IMR-90 (cell line): ENCODE data around the gene CASP2. TPM values are rescaled to one million over a fixed set of nuclear protein-coding genes. Genes with fewer than 3 reads are reported as not detected.

ENCODE experiments used
- ATAC-seq: fragments of 200-7000 bp; cut with Tn5 transposase; 2 replicates; pipeline ENCODE4 v1.9.1; 2020; ENCODE audit warnings: low read depth, mild to moderate bottlenecking, moderate library complexity
- BruUV-seq: library from RNA; stranded (reverse); fragments of 400-500 nt; replicated peaks from 2 replicates; lab custom pipeline; 2021; lab: Mats Ljungman, UMichigan
- CTCF ChIA-PET: fragments of 300-600 bp; formaldehyde crosslinking; extraction: SDS; loops from one replicate; lab custom pipeline; 2021; ENCODE audit warnings: antibody characterized with exemption; lab: Yijun Ruan, JAX
- POLR2A ChIA-PET: fragments of 300-600 bp; sonication (Branson Sonifier 250); formaldehyde crosslinking; loops from one replicate; lab custom pipeline; 2022; ENCODE audit warnings: antibody characterized with exemption; ENCODE audit not compliant: unreplicated experiment; lab: Charles Lee
- DNase-seq: peaks from one replicate; pipeline ENCODE4 v3.0.0; 2013
- H2AFZ ChIP-seq: replicated peaks from 2 replicates; pipeline ENCODE3; 2013; ENCODE audit warnings: low read length, mild to moderate bottlenecking; ENCODE audit not compliant: poor library complexity
- H2AK5ac ChIP-seq: 2 replicates; pipeline ENCODE4 v1.6.1; 2013; ENCODE audit warnings: low read depth, low read length, inconsistent platforms
- H2AK9ac ChIP-seq: replicated peaks from 2 replicates; pipeline ENCODE3; 2013; ENCODE audit warnings: mild to moderate bottlenecking, low read depth, low read length, moderate library complexity; ENCODE audit not compliant: poor library complexity
- H2BK120ac ChIP-seq: 2 replicates; pipeline ENCODE4 v1.6.1; 2013; ENCODE audit warnings: low read depth, low read length, inconsistent platforms
- H2BK15ac ChIP-seq: 3 replicates; pipeline ENCODE4 v1.6.1; 2013; ENCODE audit warnings: low read depth, low read length, inconsistent platforms
- H2BK20ac ChIP-seq: 2 replicates; pipeline ENCODE4 v1.6.1; 2013; ENCODE audit warnings: low read depth, mild to moderate bottlenecking, inconsistent platforms, low read length, moderate library complexity
- H2BK5ac ChIP-seq: 2 replicates; pipeline ENCODE4 v1.6.1; 2013; ENCODE audit warnings: mild to moderate bottlenecking, low read depth, low read length, inconsistent platforms; ENCODE audit not compliant: poor library complexity, severe bottlenecking
- H3K14ac ChIP-seq: replicated peaks from 2 replicates; pipeline ENCODE4 v1.6.1; 2013; ENCODE audit warnings: low read depth, low read length, inconsistent platforms
- H3K18ac ChIP-seq: 2 replicates; pipeline ENCODE4 v1.6.1; 2013; ENCODE audit warnings: low read depth, low read length, control low read depth
- H3K23ac ChIP-seq: 2 replicates; pipeline ENCODE4 v1.6.1; 2013; ENCODE audit warnings: low read depth, low read length, inconsistent platforms
- H3K27ac ChIP-seq: 2 replicates; pipeline ENCODE4 v1.5.1; 2013; ENCODE audit warnings: mild to moderate bottlenecking, control low read depth, low read length; ENCODE audit not compliant: insufficient read depth
- H3K27me3 ChIP-seq: 2 replicates; pipeline ENCODE4 v1.6.1; 2013; ENCODE audit warnings: low read length; ENCODE audit not compliant: control insufficient read depth, insufficient read depth
- H3K36me3 ChIP-seq: 2 replicates; pipeline ENCODE4 v1.6.1; 2013; ENCODE audit warnings: low read length, mixed read lengths; ENCODE audit not compliant: control insufficient read depth, insufficient read depth
- H3K4ac ChIP-seq: 2 replicates; pipeline ENCODE4 v1.6.1; 2013; ENCODE audit warnings: low read depth, low read length, inconsistent platforms
- H3K4me1 ChIP-seq: 2 replicates; pipeline ENCODE4 v1.6.1; 2013; ENCODE audit warnings: low read length, mixed read lengths; ENCODE audit not compliant: control insufficient read depth, insufficient read depth
- H3K4me2 ChIP-seq: 2 replicates; pipeline ENCODE4 v1.6.1; 2013; ENCODE audit warnings: low read depth, mild to moderate bottlenecking, control low read depth, low read length, moderate library complexity
- H3K4me3 ChIP-seq: 2 replicates; pipeline ENCODE4 v1.5.1; 2013; ENCODE audit warnings: low read depth, mild to moderate bottlenecking, control low read depth, low read length, moderate library complexity; ENCODE audit not compliant: insufficient read depth
- H3K56ac ChIP-seq: 2 replicates; pipeline ENCODE4 v1.6.1; 2013; ENCODE audit warnings: low read length, inconsistent platforms; ENCODE audit not compliant: insufficient read depth; ENCODE audit errors: extremely low read depth
- H3K79me1 ChIP-seq, 2 experiments: 2 replicates each; pipeline ENCODE4 v1.6.1; 2013; ENCODE audit warnings: low read length in 2 of 2, inconsistent platforms in 1 of 2, low read depth in 1 of 2
- H3K9ac ChIP-seq: 2 replicates; pipeline ENCODE4 v1.6.1; 2013; ENCODE audit warnings: low read depth, low read length, control low read depth
- H3K9me1 ChIP-seq: 2 replicates; pipeline ENCODE4 v1.6.1; 2013; ENCODE audit warnings: low read length, inconsistent platforms; ENCODE audit not compliant: insufficient read depth
- H3K9me3 ChIP-seq: 2 replicates; pipeline ENCODE4 v1.6.1; 2013; ENCODE audit warnings: low read length; ENCODE audit not compliant: control insufficient read depth, insufficient read depth
- H4K20me1 ChIP-seq: 2 replicates; pipeline ENCODE4 v1.6.1; 2013; ENCODE audit warnings: low read length, inconsistent platforms; ENCODE audit not compliant: insufficient read depth
- H4K5ac ChIP-seq: 2 replicates; pipeline ENCODE4 v1.6.1; 2013; ENCODE audit warnings: mild to moderate bottlenecking, low read depth, low read length, control low read depth
- H4K8ac ChIP-seq, 2 experiments: 2 replicates each; pipeline ENCODE4 v1.6.1; 2013; ENCODE audit warnings: low read depth in 2 of 2, low read length in 2 of 2, control low read depth in 1 of 2, inconsistent platforms in 1 of 2
- H4K91ac ChIP-seq: 2 replicates; pipeline ENCODE4 v1.6.1; 2013; ENCODE audit warnings: low read depth, low read length, inconsistent platforms; ENCODE audit not compliant: insufficient read depth
- BHLHE40 ChIP-seq: fragments of 150-350 bp; IDR thresholded peaks from 2 replicates; pipeline ENCODE4 v1.6.1; 2016; ENCODE audit warnings: mild to moderate bottlenecking, low read depth, low read length
- CEBPB ChIP-seq: IDR thresholded peaks from 2 replicates; pipeline ENCODE4 v1.6.1; 2012; ENCODE audit warnings: low read depth, low read length, improper control_type of control experiment
- CTCF ChIP-seq: conservative IDR thresholded peaks from 2 replicates; pipeline ENCODE4 v1.5.1; 2012; ENCODE audit warnings: mild to moderate bottlenecking, low read depth, low read length, improper control_type of control experiment
- MAZ ChIP-seq: IDR thresholded peaks from 2 replicates; pipeline ENCODE4 v1.6.1; 2012; ENCODE audit warnings: low read depth, mild to moderate bottlenecking, low read length, improper control_type of control experiment, moderate library complexity, borderline replicate concordance
- POLR2A ChIP-seq: IDR thresholded peaks from 2 replicates; pipeline ENCODE4 v1.6.1; 2012; ENCODE audit warnings: mild to moderate bottlenecking, low read depth, low read length
- whole genome bisulfite sequencing, 2 experiments: methylation state at CpG; one replicate each; pipeline versions ENCODE4 v1.1.5 to v1.1.7; 2013; ENCODE audit warnings: missing lambda C conversion rate in 2 of 2; ENCODE audit not compliant: insufficient read length in 1 of 2; ENCODE audit errors: extremely low coverage in 2 of 2; 5-methylcytosine and 5-hydroxymethylcytosine counted together
- dilution Hi-C: fragments of 300-500 bp; cut with HindIII; formaldehyde crosslinking; loops from one replicate; pipeline ENCODE4 v1.14.3; 2018; ENCODE audit warnings: low sequenced_read_pairs; ENCODE audit not compliant: unreplicated experiment
- in situ Hi-C: fragments of 300-500 bp; cut with MboI; formaldehyde crosslinking; loops from 3 replicates; pipeline ENCODE4 v1.14.3; 2019; ENCODE audit warnings: low sequenced_read_pairs, inconsistent platforms, mixed read lengths
- intact Hi-C: fragments of 100-400 bp; cut with micrococcal nuclease; formaldehyde crosslinking; loops from 2 replicates; pipeline ENCODE4 v1.10.0; 2022
- polyA plus RNA-seq, 3 experiments: library from polyadenylated mRNA; depleted of rRNA; stranded (reverse); fragments of >200 nt; gene quantifications; 2 replicates each; pipeline ENCODE4 v1.2.3, GENCODE V29; 2012; ENCODE audit warnings: low replicate concordance in 1 of 3
- total RNA-seq: library from RNA; depleted of rRNA; stranded (reverse); fragments of >200 nt; gene quantifications from 2 replicates; pipeline ENCODE4 v1.2.3, GENCODE V29; 2012

Gene CASP2
- total and polyA plus RNA-seq, 2 of the 4 experiments (the other 2 are of a cell fraction), result 15.4 to 25.6 TPM

GRCh38 chr7:143284591-143285469 is 3.3 kb upstream of the CASP2 start, which contains the start of gene TMEM139:
Gene TMEM139 (plus strand): TSS chr7:143284958. CDS start chr7:143285958, 1,000 bp downstream.
- no peak for DNase-seq
- Histone ChIP-seq H2AK9ac (peak within 1 kb of the TSS; percentile 48), H2BK15ac (no peak within 1 kb of the TSS), H4K20me1 (peaks cover 9% of the 10 kb centered on the region; the same call in 1 of the 2 replicates), H3K56ac (no peak within 1 kb of the TSS), H3K36me3 (no peaks in the 10 kb centered on the region; the same call in 1 of the 2 replicates), H3K9me1 (no peaks in the 10 kb centered on the region), H3K23ac (no peak within 1 kb of the TSS), H3K27me3 (no peaks in the 10 kb centered on the region), H3K4ac (no peak within 1 kb of the TSS), H3K27ac (no peak within 1 kb of the TSS), H2AK5ac (no peak within 1 kb of the TSS), H3K9me3 (no peaks in the 10 kb centered on the region), H2BK5ac (no peak within 1 kb of the TSS), H3K4me3 (no peak within 1 kb of the TSS), H3K18ac (no peak within 1 kb of the TSS), H2BK20ac (no peak within 1 kb of the TSS), H4K91ac (no peak within 1 kb of the TSS; the same call in 1 of the 2 replicates), H3K4me2 (no peak within 1 kb of the TSS), H3K4me1 (peaks cover 3% of the 10 kb centered on the region; the same call in 1 of the 2 replicates), H3K9ac (no peak within 1 kb of the TSS), H2AFZ (peak within 1 kb of the TSS; percentile 66), H3K14ac (no peak within 1 kb of the TSS), H2BK120ac (no peak within 1 kb of the TSS), H4K8ac (no peak within 1 kb of the TSS), H4K5ac (no peak within 1 kb of the TSS), H3K79me1 (peaks cover 0 to 13% of the 10 kb centered on the region in 2 experiments; a peak in 2 of 4 replicates)
- dilution Hi-C loops (no loop called here), intact Hi-C loops (no loop called here), in situ Hi-C loops (no loop called here)
- ChIA-PET CTCF (interaction anchor here (0.7 kb wide), 1 partner anchor 14 kb away, joined by 3 read pairs; no protein-coding TSS in a partner anchor), POLR2A (no interaction called here)
- WGBS, 2 experiments, result 77% methylated on average over 4 of the region's 19 CpGs; no CpG with 5 or more reads in 1 of the 2 experiments
- ATAC-seq, result no peak
- TF ChIP-seq CTCF, result no peak
- no peak for TF ChIP-seq MAZ
- TF ChIP-seq CEBPB, result no peak
- TF ChIP-seq BHLHE40, result no peak
- no peak for TF ChIP-seq POLR2A
- no TSS peak for BruUV-seq
